Neural crest cell (in vitro differentiated cells): ENCODE data around the gene MCCD1. TPM values are rescaled to one million over a fixed set of nuclear protein-coding genes. Genes with fewer than 3 reads are reported as not detected.
"Not testable (repeated sequence)": the region's sequence is repeated elsewhere in the genome, so short reads cannot be mapped to it uniquely, and the experiment has no call there.

ENCODE experiments used
- DNase-seq: peaks from one replicate; pipeline ENCODE4 v3.0.0; 2021; ENCODE audit warnings: low read depth, mixed read lengths, low spot score
- H3K27ac Mint-ChIP-seq: one replicate; pipeline ENCODE4 v1.8.0; 2021; ENCODE audit warnings: mild to moderate bottlenecking, mixed read lengths; ENCODE audit not compliant: unreplicated experiment
- H3K27me3 Mint-ChIP-seq: 2 replicates; pipeline ENCODE4 v1.8.0; 2021; ENCODE audit warnings: low read depth, mild to moderate bottlenecking, mixed read lengths
- H3K36me3 Mint-ChIP-seq: 2 replicates; pipeline ENCODE4 v1.8.0; 2021; ENCODE audit warnings: low read depth, mild to moderate bottlenecking, mixed read lengths
- H3K4me1 Mint-ChIP-seq: 2 replicates; pipeline ENCODE4 v1.8.0; 2021; ENCODE audit warnings: mixed read lengths
- H3K4me3 Mint-ChIP-seq: one replicate; pipeline ENCODE4 v1.8.0; 2021; ENCODE audit warnings: mild to moderate bottlenecking, mixed read lengths
- H3K9me3 Mint-ChIP-seq: 2 replicates; pipeline ENCODE4 v1.8.0; 2021; ENCODE audit warnings: mixed read lengths
- total RNA-seq: library from RNA; stranded (reverse); gene quantifications from 2 replicates; pipeline ENCODE4 v1.2.1, GENCODE V29; 2021
- TF ChIP-seq, protein P1 (sequence below): fragments of 200-600 bp; sonication (generic); conservative IDR thresholded peaks from 2 replicates; pipeline ENCODE4 v1.5.0; 2021; ENCODE audit warnings: antibody characterized with exemption, mild to moderate bottlenecking

MCCD1 gene
- total RNA-seq, 1 donor from 2014 or later, result not detected

GRCh38 chr6:31502586-31502985, 26.2 kb upstream of the MCCD1 start:
- DNase-seq, result no peak
- Mint-ChIP-seq H3K27ac (no peak overlapping the region), H3K4me1 (peaks cover 9% of the 10 kb centered on the region), H3K4me3 (no peak overlapping the region), H3K27me3 (peaks cover 83% of the 10 kb centered on the region), H3K9me3 (peaks cover 3% of the 10 kb centered on the region), H3K36me3 (no peaks in the 10 kb centered on the region)
- TF ChIP-seq, protein P1, sequence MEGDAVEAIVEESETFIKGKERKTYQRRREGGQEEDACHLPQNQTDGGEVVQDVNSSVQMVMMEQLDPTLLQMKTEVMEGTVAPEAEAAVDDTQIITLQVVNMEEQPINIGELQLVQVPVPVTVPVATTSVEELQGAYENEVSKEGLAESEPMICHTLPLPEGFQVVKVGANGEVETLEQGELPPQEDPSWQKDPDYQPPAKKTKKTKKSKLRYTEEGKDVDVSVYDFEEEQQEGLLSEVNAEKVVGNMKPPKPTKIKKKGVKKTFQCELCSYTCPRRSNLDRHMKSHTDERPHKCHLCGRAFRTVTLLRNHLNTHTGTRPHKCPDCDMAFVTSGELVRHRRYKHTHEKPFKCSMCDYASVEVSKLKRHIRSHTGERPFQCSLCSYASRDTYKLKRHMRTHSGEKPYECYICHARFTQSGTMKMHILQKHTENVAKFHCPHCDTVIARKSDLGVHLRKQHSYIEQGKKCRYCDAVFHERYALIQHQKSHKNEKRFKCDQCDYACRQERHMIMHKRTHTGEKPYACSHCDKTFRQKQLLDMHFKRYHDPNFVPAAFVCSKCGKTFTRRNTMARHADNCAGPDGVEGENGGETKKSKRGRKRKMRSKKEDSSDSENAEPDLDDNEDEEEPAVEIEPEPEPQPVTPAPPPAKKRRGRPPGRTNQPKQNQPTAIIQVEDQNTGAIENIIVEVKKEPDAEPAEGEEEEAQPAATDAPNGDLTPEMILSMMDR, result no peak

- H3K27ac Mint-ChIP-seq, H3K36me3 Mint-ChIP-seq, H3K4me1 Mint-ChIP-seq, H3K4me3 Mint-ChIP-seq, H3K9me3 Mint-ChIP-seq, DNase-seq: not testable (repeated sequence)
- peaks cover 38% of the 10 kb centered on the region for H3K27me3 Mint-ChIP-seq
Observed at GRCh38 chr6:31509036-31509435, 19.7 kb upstream of the MCCD1 start.

DNA sequence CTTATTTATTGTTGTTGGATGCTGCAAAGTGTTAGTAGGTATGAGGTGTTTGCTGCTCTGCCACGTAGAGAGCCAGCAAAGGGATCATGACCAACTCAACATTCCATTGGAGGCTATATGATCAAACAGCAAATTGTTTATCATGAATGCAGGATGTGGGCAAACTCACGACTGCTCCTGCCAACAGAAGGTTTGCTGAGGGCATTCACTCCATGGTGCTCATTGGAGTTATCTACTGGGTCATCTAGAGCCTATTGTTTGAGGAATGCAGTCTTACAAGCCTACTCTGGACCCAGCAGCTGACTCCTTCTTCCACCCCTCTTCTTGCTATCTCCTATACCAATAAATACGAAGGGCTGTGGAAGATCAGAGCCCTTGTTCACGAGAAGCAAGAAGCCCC, 18.8 kb upstream of the MCCD1 start:
- no peaks in the 10 kb centered on the region for H3K4me1 Mint-ChIP-seq
- no peaks in the 10 kb centered on the region for H3K36me3 Mint-ChIP-seq
- no peaks in the 10 kb centered on the region for H3K9me3 Mint-ChIP-seq
- H3K4me3 Mint-ChIP-seq, result no peak overlapping the region
- TF ChIP-seq, protein P1, result no peak
- peaks cover 35% of the 10 kb centered on the region for H3K27me3 Mint-ChIP-seq
- H3K27ac Mint-ChIP-seq, result no peak overlapping the region
- no peak for DNase-seq

DNA sequence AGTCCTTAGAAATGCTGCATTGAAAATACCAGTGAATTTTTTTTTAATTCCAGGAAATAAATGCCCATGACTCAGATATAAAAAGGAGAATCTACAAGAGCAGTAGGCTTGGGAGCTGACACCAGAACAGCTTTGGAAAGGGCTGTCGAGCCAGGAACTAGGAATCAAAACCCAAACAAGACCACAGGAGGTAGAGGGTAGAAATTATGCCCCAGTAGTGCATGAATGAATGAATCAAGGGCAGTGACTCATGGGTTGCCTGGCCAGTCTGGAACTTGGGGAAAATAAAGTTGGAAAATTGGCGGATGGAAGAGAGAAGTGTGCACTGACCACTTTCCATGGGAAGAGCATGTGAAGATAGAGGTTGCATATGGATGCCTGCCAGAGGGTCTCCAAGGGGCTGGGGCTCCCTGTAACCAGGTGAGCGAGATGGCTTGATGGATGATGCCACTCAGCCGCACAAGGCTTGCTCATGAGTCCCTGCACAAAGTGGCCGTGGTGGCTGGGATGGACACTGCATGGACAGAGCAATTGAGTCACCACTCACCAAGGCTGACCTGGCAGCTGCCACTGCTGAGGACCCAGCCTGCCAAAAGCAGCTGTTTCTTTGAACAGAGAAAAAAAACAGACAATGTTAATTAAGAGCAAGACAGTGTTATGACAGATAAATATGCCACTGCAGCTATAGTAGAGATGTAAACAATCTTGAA, 15.2 kb upstream of the MCCD1 start:
- no peak overlapping the region for H3K4me3 Mint-ChIP-seq
- DNase-seq, result no peak
- H3K27me3 Mint-ChIP-seq, result peaks cover 48% of the 10 kb centered on the region
- TF ChIP-seq, protein P1, result no peak
- no peaks in the 10 kb centered on the region for H3K4me1 Mint-ChIP-seq
- H3K27ac Mint-ChIP-seq, result no peak overlapping the region
- H3K9me3 Mint-ChIP-seq, result no peaks in the 10 kb centered on the region
- H3K36me3 Mint-ChIP-seq, result no peaks in the 10 kb centered on the region

GRCh38 chr6:31521835-31522234, 6.9 kb upstream of the MCCD1 start:
- Mint-ChIP-seq H3K9me3 (no peaks in the 10 kb centered on the region), H3K27me3 (peaks cover 33% of the 10 kb centered on the region), H3K4me3 (no peak overlapping the region), H3K36me3 (no peaks in the 10 kb centered on the region), H3K4me1 (no peaks in the 10 kb centered on the region), H3K27ac (no peak overlapping the region)
- TF ChIP-seq, protein P1, result no peak
- no peak for DNase-seq

GRCh38 chr6:31525553-31525931, 3.2 kb upstream of the MCCD1 start:
- H3K27ac Mint-ChIP-seq, result no peak overlapping the region
- H3K4me3 Mint-ChIP-seq, result peak overlapping the region; percentile 6
- TF ChIP-seq, protein P1, result no peak
- H3K36me3 Mint-ChIP-seq, result peaks cover 9% of the 10 kb centered on the region
- no peaks in the 10 kb centered on the region for H3K9me3 Mint-ChIP-seq
- peaks cover 5% of the 10 kb centered on the region for H3K4me1 Mint-ChIP-seq
- H3K27me3 Mint-ChIP-seq, result peaks cover 24% of the 10 kb centered on the region
- no peak for DNase-seq
